Activated T-cell treated with anti-CD3 and anti-CD28 coated beads, Interleukin-2, amount 50 U/mL, for 72 hours (primary cell): ENCODE data around the gene PRKACA. TPM values are rescaled to one million over a fixed set of nuclear protein-coding genes. Genes with fewer than 3 reads are reported as not detected.

ENCODE experiments used
- ATAC-seq, 2 donors: fragments of 150-1000 bp; cut with Tn5 transposase; replicated peaks in 1 of 2; 2 replicates each; pipeline ENCODE4 v1.10.0; 2021; ENCODE audit warnings: moderate library complexity in 2 of 2, mild to moderate bottlenecking in 1 of 2
- DNase-seq, 2 donors: peaks; one replicate each; pipeline ENCODE4 v3.0.0; 2021 to 2022; ENCODE audit warnings: mixed read lengths in 1 of 2
- H3K27ac Mint-ChIP-seq: one replicate; pipeline ENCODE4 v1.8.0; 2022; ENCODE audit warnings: mild to moderate bottlenecking, moderate library complexity, mixed read lengths
- H3K27me3 Mint-ChIP-seq: one replicate; pipeline ENCODE4 v1.8.0; 2022; ENCODE audit warnings: low read depth, mixed read lengths
- H3K36me3 Mint-ChIP-seq, 2 donors: one replicate each; pipeline ENCODE4 v1.8.0; 2022; ENCODE audit warnings: mixed read lengths in 2 of 2, mild to moderate bottlenecking in 1 of 2; ENCODE audit not compliant: insufficient read depth in 2 of 2
- H3K4me1 Mint-ChIP-seq: one replicate; pipeline ENCODE4 v1.8.0; 2022; ENCODE audit warnings: low read depth, mixed read lengths
- H3K4me3 Mint-ChIP-seq, 2 donors: one replicate each; pipeline ENCODE4 v1.8.0; 2022; ENCODE audit warnings: mild to moderate bottlenecking in 2 of 2, mixed read lengths in 2 of 2, moderate library complexity in 2 of 2
- H3K9me3 Mint-ChIP-seq, 2 donors: one replicate each; pipeline ENCODE4 v1.8.0; 2022; ENCODE audit warnings: mixed read lengths in 2 of 2
- total RNA-seq, 2 donors: library from RNA; stranded (reverse); gene quantifications; one replicate each; pipeline ENCODE4 v1.2.3, GENCODE V29; 2022

Gene PRKACA
- total RNA-seq, 2 donors from 2014 or later, result 67.7 to 75.0 TPM

- Mint-ChIP-seq H3K9me3 (peaks cover 2 to 4% of the 10 kb centered on the region in 2 donors), H3K27me3 (no peaks in the 10 kb centered on the region), H3K4me3 (peak overlapping the region; percentile 98), H3K4me1 (peaks cover 15% of the 10 kb centered on the region), H3K36me3 (peaks cover 9 to 25% of the 10 kb centered on the region in 2 donors), H3K27ac (peak overlapping the region; percentile 97)
- ATAC-seq (peak; percentile 84), DNase-seq (peak; percentile 84 to 87)
Observed at GRCh38 chr19:14091081-14091812, 26.3 kb downstream of the PRKACA start.

DNA sequence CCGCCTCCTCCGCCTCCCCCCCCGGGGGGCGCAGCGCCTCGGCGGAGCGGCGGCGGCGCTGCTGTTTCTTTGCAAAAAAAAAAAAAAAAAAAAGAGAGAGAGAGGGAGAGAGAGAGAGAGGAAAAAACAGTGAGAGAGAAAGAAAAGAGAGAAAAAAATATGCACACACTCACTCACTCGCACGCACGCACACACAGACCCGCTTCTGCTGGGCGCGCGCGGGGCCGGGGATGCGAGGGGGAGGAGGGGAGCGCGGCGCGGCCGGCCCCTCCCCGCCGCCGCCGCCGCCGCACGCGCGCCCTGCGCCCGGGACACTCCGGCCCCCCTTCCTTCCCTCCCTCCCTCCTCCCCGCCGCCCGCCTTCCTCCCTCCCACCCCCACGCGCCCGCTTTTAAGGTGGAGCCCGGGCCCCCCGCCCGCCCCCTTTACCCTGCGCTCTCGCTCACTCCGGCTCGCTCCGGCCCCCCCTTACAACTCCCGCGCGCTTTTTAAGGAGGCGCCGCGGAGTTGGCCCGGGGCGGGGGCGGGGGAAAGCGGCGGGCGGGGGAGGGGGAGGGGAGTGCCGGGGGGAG, 27.0 kb downstream of the PRKACA start, which contains the start of gene SAMD1:
Gene SAMD1 (minus strand): TSS at position 243 of the 572 bp plus-strand sequence.
- peaks cover 9 to 25% of the 10 kb centered on the region in 2 donors for H3K36me3 Mint-ChIP-seq
- ATAC-seq, result peak; percentile 66
- H3K27me3 Mint-ChIP-seq, result no peaks in the 10 kb centered on the region
- H3K4me1 Mint-ChIP-seq, result peaks cover 15% of the 10 kb centered on the region
- peak within 1 kb of the TSS; percentile 98 for H3K4me3 Mint-ChIP-seq
- peak; percentile 77 to 82 for DNase-seq
- peaks cover 2 to 4% of the 10 kb centered on the region in 2 donors for H3K9me3 Mint-ChIP-seq
- peak within 1 kb of the TSS; percentile 97 for H3K27ac Mint-ChIP-seq

DNA sequence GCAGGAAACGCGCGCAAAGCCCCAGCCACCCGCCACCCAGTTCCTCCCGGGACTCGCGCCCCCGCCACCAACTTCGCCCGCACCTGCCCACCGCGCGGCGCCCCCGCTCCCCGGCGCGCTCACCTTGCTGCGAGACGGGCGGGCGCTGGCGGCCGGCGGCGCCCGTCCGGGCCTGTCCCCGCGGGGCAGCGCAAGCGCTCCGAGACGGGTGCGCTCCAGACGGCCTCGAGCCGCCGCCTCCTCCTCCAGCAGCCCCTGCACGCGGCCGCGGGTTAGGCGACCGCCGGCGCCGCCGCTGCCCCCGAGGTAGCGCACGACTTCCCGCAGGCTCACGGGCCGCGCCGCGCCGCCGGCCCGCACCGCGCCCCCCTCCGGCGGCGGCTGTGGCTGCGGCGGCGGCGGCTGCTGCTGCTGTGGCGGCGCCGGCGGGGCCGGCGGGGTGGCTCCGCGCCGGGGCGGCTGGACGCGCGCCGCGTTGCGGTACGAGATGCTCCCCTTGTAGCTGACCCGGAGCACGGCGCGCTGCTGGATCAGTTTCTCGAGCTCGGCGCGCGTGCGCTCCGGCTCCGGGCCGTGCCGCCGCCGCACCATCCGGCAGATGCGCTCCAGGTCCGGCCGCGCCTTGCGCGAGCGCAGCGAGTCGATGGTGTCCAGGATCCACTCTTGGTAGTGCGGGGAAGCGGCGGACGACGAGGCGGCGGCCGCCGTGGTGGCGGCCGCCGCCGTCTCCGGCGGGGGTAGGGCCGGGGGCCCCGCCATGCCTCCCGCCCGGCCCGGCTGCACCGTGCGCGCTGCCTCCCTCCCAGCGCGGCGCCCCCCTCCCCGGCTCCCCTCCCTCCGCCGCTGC, 27.7 kb downstream of the PRKACA start:
- Mint-ChIP-seq H3K27me3 (no peaks in the 10 kb centered on the region), H3K4me3 (peak overlapping the region; percentile 80 to 88), H3K27ac (no peak overlapping the region), H3K4me1 (peaks cover 15% of the 10 kb centered on the region), H3K36me3 (peaks cover 9 to 25% of the 10 kb centered on the region in 2 donors), H3K9me3 (peaks cover 2 to 4% of the 10 kb centered on the region in 2 donors)
- ATAC-seq (peak; percentile 19 to 24), DNase-seq (peak; percentile 63 to 69)

DNA sequence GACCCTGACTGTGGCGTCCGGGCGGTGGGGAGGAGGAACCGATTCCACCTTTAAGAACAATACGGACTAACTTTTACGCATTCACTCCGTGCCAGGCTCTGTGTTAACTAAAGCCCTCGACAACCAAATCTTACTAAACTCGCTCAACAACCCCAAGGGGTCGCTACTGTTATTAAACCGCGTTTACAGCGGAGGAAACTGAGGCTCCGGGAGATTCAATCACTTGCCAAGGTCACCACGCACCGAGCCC, 28.2 kb downstream of the PRKACA start:
- DNase-seq, result peak in 1 of 2 donors; percentile 12
- ATAC-seq, result no peak
- H3K27me3 Mint-ChIP-seq, result no peaks in the 10 kb centered on the region
- peaks cover 2 to 4% of the 10 kb centered on the region in 2 donors for H3K9me3 Mint-ChIP-seq
- peak overlapping the region; percentile 80 to 88 for H3K4me3 Mint-ChIP-seq
- peaks cover 9 to 23% of the 10 kb centered on the region in 2 donors for H3K36me3 Mint-ChIP-seq
- peak overlapping the region; percentile 94 for H3K27ac Mint-ChIP-seq
- H3K4me1 Mint-ChIP-seq, result peaks cover 15% of the 10 kb centered on the region

GRCh38 chr19:14088634-14089411, 28.7 kb downstream of the PRKACA start:
- Mint-ChIP-seq H3K4me1 (peaks cover 15% of the 10 kb centered on the region), H3K9me3 (peaks cover 2 to 4% of the 10 kb centered on the region in 2 donors), H3K4me3 (peak overlapping the region; percentile 80 to 88), H3K27ac (peak overlapping the region; percentile 94), H3K27me3 (no peaks in the 10 kb centered on the region), H3K36me3 (peaks cover 9 to 23% of the 10 kb centered on the region in 2 donors)
- ATAC-seq, result no peak
- DNase-seq, result no peak

DNA sequence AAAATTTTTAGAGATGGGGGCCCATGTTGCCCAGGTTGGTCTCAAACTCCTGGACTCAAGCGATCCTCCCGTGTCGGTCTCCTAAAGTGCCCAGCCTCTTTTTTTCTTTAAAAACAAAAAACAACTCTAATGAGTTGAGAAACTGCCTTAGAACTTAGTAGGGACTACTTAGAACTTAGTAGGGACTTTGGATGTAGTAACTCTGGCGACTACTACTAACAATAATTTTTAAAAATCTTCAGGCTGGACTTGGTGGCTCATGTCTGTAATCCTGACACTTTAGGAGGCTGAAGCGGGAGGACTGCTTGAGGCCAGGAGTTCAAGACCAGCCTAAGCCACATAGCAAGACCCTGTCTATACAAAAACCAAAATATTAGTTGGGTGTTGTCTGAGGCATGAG, 31.5 kb downstream of the PRKACA start:
- H3K4me1 Mint-ChIP-seq, result peaks cover 15% of the 10 kb centered on the region
- no peaks in the 10 kb centered on the region for H3K27me3 Mint-ChIP-seq
- H3K36me3 Mint-ChIP-seq, result peaks cover 4 to 8% of the 10 kb centered on the region in 2 donors
- no peak for DNase-seq
- no peaks in the 10 kb centered on the region for H3K9me3 Mint-ChIP-seq
- H3K4me3 Mint-ChIP-seq, result no peak overlapping the region
- H3K27ac Mint-ChIP-seq, result no peak overlapping the region
- no peak for ATAC-seq

DNA sequence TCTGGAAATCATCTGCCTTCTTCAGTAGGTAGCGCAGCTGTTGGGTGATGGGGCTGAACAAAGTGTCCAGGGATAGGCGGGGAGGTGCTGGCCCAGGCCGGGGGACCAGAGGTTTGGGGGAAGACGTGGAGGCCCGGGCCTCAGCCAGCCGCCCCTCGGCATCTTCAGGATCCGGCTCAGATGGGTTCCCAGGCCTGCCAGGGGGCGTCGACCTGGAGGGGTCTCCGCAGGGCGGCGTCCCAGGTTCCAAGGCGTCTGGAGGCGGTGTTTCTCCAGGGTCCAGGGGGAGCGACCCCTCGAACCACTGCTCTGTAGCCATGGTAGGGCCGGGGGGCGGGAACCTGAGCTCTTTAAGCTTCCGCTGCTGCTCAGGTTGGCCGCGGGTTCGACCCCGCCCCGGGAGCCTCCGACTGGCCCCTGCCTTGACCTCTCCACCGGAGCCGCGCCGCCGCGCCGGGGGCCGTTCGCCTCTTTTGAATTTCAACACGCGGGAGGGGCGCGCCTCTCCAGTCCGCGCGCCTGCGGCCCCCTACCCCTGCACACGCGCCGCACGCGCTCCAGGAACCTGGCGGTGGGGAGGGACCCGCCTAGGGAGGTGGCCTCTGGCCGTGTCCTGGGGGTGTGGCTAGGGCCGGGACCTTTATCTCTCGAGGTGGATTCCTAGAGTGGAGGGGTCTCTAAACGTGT, 32.1 kb downstream of the PRKACA start, which contains the start of gene C19orf67:
Gene C19orf67 (minus strand): TSS at position 475 of the 687 bp plus-strand sequence. CDS start 156 bp downstream, at position 319.
- ATAC-seq (no peak), DNase-seq (no peak)
- no peak within 1 kb of the TSS for H3K4me3 Mint-ChIP-seq
- peaks cover 16% of the 10 kb centered on the region for H3K4me1 Mint-ChIP-seq
- H3K27me3 Mint-ChIP-seq, result no peaks in the 10 kb centered on the region
- peaks cover 4 to 8% of the 10 kb centered on the region in 2 donors for H3K36me3 Mint-ChIP-seq
- H3K9me3 Mint-ChIP-seq, result no peaks in the 10 kb centered on the region
- H3K27ac Mint-ChIP-seq, result no peak within 1 kb of the TSS

GRCh38 chr19:14082675-14082960, 34.9 kb downstream of the PRKACA start:
- Mint-ChIP-seq H3K36me3 (no peaks in the 10 kb centered on the region), H3K4me1 (peaks cover 17% of the 10 kb centered on the region), H3K9me3 (no peaks in the 10 kb centered on the region), H3K4me3 (peak overlapping the region; percentile 92 to 95), H3K27ac (no peak overlapping the region), H3K27me3 (no peaks in the 10 kb centered on the region)
- ATAC-seq (no peak), DNase-seq (no peak)

DNA sequence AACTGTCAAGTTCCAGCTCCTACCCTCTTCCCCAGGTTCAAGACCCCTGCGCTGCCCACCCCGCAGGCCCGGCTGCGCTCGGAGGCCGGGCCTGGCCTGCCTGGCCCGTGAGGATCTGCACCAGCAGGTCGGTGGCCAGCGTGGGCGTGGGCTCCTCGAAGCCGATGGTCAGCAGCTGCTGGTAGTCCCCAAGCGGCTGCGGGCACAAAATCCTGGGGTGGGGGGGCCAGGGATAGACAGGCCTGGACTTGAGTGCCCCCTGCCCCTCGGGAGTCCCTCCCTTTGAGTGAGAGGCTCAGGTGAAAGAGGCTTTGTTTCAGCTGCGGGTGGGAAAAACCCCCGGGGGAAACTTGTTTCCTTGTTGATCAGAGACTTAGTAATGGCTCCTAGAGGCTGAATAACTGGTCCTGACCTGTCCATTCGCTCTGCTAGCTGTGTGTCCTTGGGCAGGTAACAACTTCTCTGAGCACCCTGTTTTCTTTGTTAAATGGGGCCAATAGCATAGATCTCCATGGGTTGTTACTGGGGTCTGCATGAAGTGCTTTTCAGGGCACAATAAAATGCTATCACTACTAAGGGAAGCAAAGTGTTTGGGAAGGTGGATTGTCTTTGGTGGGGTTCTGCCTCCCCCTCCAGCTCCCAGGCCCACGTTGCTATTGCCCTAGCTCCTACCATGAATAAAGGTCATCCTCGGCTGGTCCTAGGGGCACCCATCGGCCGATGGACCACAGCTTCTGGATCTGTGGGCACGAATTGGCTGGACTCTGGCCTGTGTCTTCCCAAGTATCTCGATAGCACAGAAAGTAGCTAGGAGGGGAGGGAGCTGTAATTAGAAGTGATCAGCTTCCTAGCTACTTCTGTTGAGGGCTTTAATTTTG, 35.5 kb downstream of the PRKACA start:
- no peaks in the 10 kb centered on the region for H3K36me3 Mint-ChIP-seq
- H3K4me1 Mint-ChIP-seq, result peaks cover 17% of the 10 kb centered on the region
- no peaks in the 10 kb centered on the region for H3K27me3 Mint-ChIP-seq
- no peaks in the 10 kb centered on the region for H3K9me3 Mint-ChIP-seq
- ATAC-seq (no peak), DNase-seq (peak; percentile 40 to 46)
- H3K27ac Mint-ChIP-seq, result peak overlapping the region; percentile 86
- H3K4me3 Mint-ChIP-seq, result peak overlapping the region; percentile 92 to 95

DNA sequence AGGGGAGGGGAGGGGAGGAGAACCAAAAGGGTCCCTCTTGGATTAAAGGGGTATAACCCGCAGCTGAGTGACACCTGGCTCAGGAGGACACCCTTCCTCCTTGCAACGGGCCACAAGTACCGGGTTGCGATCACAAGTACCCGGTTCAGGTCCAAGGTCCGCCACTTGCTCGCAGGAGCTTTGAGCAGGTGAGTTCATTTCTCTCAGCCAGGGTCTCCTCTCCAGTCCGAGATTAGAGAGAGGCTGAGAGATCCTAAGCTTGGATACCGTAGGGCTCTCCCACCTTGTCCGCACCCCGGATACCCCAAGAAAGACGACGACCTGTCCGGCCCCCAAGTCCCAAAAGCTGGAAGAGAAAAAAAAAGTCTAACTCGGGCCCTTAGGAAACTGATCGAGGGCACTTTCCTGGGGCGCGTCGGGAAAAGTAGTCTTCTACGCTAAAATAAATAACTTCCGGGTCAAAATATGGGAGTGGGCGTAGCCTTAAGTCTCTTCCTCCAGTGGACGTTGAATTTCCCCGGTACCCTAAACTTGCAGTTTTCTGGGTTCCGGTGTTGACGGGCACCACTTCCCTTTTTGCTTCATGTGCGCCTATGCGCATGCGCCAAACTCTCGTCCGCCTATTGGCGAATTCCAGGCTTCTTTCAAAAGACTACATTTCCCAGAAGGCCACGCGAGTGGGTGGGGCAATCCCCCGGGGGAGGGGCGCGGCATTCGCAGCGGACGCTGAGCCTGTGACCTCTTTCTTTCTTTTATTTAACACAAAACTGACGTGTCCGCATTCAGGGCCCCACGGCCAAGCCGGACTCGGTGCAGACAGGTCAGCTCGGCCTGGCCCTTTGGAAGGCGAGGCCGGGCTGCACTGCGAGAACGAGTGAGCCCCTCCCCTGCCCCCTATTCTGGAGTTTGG, 36.4 kb downstream of the PRKACA start:
- Mint-ChIP-seq H3K27me3 (no peaks in the 10 kb centered on the region), H3K27ac (peak overlapping the region; percentile 86), H3K4me3 (peak overlapping the region; percentile 92 to 95), H3K4me1 (peaks cover 17% of the 10 kb centered on the region), H3K36me3 (no peaks in the 10 kb centered on the region), H3K9me3 (no peaks in the 10 kb centered on the region)
- ATAC-seq, result peak; percentile 94 to 96
- peak; percentile 99 for DNase-seq

GRCh38 chr19:14078411-14078810, 39.2 kb downstream of the PRKACA start:
- DNase-seq (no peak), ATAC-seq (no peak)
- Mint-ChIP-seq H3K4me1 (peaks cover 27% of the 10 kb centered on the region), H3K36me3 (peaks cover 0 to 4% of the 10 kb centered on the region in 2 donors), H3K4me3 (no peak overlapping the region), H3K27ac (no peak overlapping the region), H3K9me3 (no peaks in the 10 kb centered on the region), H3K27me3 (no peaks in the 10 kb centered on the region)
